ENCODE results near the gene SPCS2. TPM values are rescaled to one million over a fixed set of nuclear protein-coding genes. Genes with fewer than 3 reads are reported as not detected.

Gene SPCS2
- polyA plus RNA-seq, 2 of the 4 experiments (the other 2 are of a cell fraction): 233 to 391 TPM

GRCh38 chr11:74981888-74982287 is 32.8 kb downstream of the SPCS2 start:
- no peak for DNase-seq (ENCODE audit: low read depth in 1 of 2, low spot score in 1 of 2)
- no peaks in the 10 kb centered on the region for H3K9me3 ChIP-seq
- ChIA-PET POLR2A (no interaction called here), CTCF (interaction anchor here (1.1 to 2.6 kb wide), 4 partner anchors 10 to 267 kb away, joined by 3 to 10 read pairs (median 6); no protein-coding TSS in a partner anchor)
- H3K27ac ChIP-seq: no peak overlapping the region
- FAIRE-seq: no peak
- WGBS (ENCODE audit: missing lambda C conversion rate): 96% methylated on average over 1 of the region's 1 CpG
- TF ChIP-seq PHF8 (IDR thresholded peaks at IDR 0.05; ENCODE audit: borderline replicate concordance, low read depth) (no peak), POLR2A (IDR thresholded peaks at IDR 0.05; ENCODE audit: low read length) (no peak), BHLHE40 (IDR thresholded peaks at IDR 0.05; ENCODE audit: low read depth, low read length) (no peak)
- H3K4me1 ChIP-seq: no peaks in the 10 kb centered on the region
- no peak for ATAC-seq
- no peak overlapping the region for H3K4me3 ChIP-seq
- H3K4me2 ChIP-seq: no peak overlapping the region

DNA sequence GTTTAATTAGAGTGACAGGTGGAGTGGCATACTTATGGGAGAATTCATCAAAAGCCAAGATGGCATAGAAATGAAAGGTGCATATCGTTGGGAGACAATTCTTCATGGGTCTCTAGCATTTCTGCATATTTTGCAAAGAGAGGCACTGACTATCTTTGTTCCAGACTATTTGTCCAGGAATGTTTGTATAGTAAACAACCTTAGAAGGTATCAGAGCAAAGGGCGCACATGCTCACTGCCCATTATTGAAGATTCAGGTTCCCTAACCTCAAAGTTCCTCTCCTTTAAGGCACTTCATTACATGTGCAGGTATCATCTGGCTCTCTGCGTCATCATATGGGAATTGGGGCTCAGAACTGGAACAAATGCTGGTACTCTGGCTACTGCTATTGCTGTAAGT is 35.0 kb downstream of the SPCS2 start:
- no peak for FAIRE-seq
- no peak overlapping the region for H3K4me3 ChIP-seq
- ChIA-PET POLR2A (no interaction called here), CTCF (no interaction called here)
- TF ChIP-seq JUN (IDR thresholded peaks at IDR 0.05) (no peak), TFCP2L1 (CRISPR knock-in tag; IDR thresholded peaks at IDR 0.05) (no peak)
- no peak for DNase-seq (ENCODE audit: low read depth in 1 of 2, low spot score in 1 of 2)
- H3K27ac ChIP-seq: no peak overlapping the region
- H3K4me1 ChIP-seq: 0 out of 3 replicates have a peak, but pooled peaks cover 3% of the 10 kb centered on the region
- no peak overlapping the region for H3K4me2 ChIP-seq
- no peak for ATAC-seq
- 89% methylated on average over 3 of the region's 3 CpGs for WGBS (ENCODE audit: missing lambda C conversion rate)
- no peaks in the 10 kb centered on the region for H3K9me3 ChIP-seq

DNA sequence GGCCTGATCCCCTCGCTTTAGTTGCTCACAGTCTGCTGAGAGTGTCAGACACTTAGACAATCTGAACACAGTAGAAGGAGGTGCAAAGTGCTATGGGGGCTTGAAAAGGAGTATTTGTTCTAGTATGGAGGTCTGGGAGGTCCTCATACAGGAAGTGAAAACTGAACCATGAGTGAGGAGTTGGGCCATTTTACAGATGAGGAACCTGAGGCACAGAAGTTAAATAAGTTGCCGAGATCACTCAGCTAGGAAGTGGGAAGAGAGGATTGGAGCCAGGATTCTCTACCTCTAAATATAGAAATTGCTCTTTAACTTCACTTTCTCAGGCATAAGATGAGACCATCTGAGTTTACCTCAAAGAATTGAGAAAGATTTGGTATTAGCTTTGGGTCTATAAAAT is 35.7 kb downstream of the SPCS2 start:
- CTCF ChIA-PET: interaction anchor here (1.3 kb wide), 1 partner anchor 424 kb away, joined by 3 read pairs; no protein-coding TSS in a partner anchor
- TF ChIP-seq EHF (CRISPR knock-in tag; IDR thresholded peaks at IDR 0.05) (no peak), HEYL (CRISPR knock-in tag; IDR thresholded peaks at IDR 0.05) (no peak), ESRRA (IDR thresholded peaks at IDR 0.05; ENCODE audit: borderline replicate concordance, low read length) (no peak), BHLHE40 (IDR thresholded peaks at IDR 0.05; ENCODE audit: low read depth, low read length) (no peak), RARB (CRISPR knock-in tag; IDR thresholded peaks at IDR 0.05) (no peak), FOXS1 (CRISPR knock-in tag; IDR thresholded peaks at IDR 0.05) (no peak), PBX3 (IDR thresholded peaks at IDR 0.05) (no peak), POLR2AphosphoS2 (conservative IDR thresholded peaks at IDR 0.05; ENCODE audit: low read length) (no peak), RNF2 (IDR thresholded peaks at IDR 0.05; ENCODE audit: borderline replicate concordance, low read depth) (no peak), ATOH8 (CRISPR knock-in tag; IDR thresholded peaks at IDR 0.05; ENCODE audit: low read depth) (no peak), EP300 (IDR thresholded peaks at IDR 0.05) (no peak), MYC (IDR thresholded peaks at IDR 0.05; ENCODE audit: borderline replicate concordance, low read length) (no peak), JUN (IDR thresholded peaks at IDR 0.05) (no peak), HOXB5 (CRISPR knock-in tag; IDR thresholded peaks at IDR 0.05) (no peak), HMGXB4 (CRISPR knock-in tag; IDR thresholded peaks at IDR 0.05; ENCODE audit: borderline replicate concordance) (no peak)
- TF ChIP-seq, protein P1, sequence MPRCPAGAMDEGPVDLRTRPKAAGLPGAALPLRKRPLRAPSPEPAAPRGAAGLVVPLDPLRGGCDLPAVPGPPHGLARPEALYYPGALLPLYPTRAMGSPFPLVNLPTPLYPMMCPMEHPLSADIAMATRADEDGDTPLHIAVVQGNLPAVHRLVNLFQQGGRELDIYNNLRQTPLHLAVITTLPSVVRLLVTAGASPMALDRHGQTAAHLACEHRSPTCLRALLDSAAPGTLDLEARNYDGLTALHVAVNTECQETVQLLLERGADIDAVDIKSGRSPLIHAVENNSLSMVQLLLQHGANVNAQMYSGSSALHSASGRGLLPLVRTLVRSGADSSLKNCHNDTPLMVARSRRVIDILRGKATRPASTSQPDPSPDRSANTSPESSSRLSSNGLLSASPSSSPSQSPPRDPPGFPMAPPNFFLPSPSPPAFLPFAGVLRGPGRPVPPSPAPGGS (IDR thresholded peaks at IDR 0.05): no peak
- TF ChIP-seq, protein P2, sequence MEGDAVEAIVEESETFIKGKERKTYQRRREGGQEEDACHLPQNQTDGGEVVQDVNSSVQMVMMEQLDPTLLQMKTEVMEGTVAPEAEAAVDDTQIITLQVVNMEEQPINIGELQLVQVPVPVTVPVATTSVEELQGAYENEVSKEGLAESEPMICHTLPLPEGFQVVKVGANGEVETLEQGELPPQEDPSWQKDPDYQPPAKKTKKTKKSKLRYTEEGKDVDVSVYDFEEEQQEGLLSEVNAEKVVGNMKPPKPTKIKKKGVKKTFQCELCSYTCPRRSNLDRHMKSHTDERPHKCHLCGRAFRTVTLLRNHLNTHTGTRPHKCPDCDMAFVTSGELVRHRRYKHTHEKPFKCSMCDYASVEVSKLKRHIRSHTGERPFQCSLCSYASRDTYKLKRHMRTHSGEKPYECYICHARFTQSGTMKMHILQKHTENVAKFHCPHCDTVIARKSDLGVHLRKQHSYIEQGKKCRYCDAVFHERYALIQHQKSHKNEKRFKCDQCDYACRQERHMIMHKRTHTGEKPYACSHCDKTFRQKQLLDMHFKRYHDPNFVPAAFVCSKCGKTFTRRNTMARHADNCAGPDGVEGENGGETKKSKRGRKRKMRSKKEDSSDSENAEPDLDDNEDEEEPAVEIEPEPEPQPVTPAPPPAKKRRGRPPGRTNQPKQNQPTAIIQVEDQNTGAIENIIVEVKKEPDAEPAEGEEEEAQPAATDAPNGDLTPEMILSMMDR (IDR thresholded peaks at IDR 0.05): no peak
- TF ChIP-seq, protein P3, sequence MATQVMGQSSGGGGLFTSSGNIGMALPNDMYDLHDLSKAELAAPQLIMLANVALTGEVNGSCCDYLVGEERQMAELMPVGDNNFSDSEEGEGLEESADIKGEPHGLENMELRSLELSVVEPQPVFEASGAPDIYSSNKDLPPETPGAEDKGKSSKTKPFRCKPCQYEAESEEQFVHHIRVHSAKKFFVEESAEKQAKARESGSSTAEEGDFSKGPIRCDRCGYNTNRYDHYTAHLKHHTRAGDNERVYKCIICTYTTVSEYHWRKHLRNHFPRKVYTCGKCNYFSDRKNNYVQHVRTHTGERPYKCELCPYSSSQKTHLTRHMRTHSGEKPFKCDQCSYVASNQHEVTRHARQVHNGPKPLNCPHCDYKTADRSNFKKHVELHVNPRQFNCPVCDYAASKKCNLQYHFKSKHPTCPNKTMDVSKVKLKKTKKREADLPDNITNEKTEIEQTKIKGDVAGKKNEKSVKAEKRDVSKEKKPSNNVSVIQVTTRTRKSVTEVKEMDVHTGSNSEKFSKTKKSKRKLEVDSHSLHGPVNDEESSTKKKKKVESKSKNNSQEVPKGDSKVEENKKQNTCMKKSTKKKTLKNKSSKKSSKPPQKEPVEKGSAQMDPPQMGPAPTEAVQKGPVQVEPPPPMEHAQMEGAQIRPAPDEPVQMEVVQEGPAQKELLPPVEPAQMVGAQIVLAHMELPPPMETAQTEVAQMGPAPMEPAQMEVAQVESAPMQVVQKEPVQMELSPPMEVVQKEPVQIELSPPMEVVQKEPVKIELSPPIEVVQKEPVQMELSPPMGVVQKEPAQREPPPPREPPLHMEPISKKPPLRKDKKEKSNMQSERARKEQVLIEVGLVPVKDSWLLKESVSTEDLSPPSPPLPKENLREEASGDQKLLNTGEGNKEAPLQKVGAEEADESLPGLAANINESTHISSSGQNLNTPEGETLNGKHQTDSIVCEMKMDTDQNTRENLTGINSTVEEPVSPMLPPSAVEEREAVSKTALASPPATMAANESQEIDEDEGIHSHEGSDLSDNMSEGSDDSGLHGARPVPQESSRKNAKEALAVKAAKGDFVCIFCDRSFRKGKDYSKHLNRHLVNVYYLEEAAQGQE (IDR thresholded peaks at IDR 0.05): no peak
- TF ChIP-seq, protein P4, sequence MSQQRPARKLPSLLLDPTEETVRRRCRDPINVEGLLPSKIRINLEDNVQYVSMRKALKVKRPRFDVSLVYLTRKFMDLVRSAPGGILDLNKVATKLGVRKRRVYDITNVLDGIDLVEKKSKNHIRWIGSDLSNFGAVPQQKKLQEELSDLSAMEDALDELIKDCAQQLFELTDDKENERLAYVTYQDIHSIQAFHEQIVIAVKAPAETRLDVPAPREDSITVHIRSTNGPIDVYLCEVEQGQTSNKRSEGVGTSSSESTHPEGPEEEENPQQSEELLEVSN (IDR thresholded peaks at IDR 0.05; ENCODE audit: borderline replicate concordance, low read depth): no peak

More for the DNA sequence above, 35.7 kb downstream of the SPCS2 start:
- peaks cover 7% of the 10 kb centered on the region; the same call in 2 of the 3 replicates for H3K4me1 ChIP-seq
- no peaks in the 10 kb centered on the region for H3K9me3 ChIP-seq
- no peak for FAIRE-seq
- DNase-seq (ENCODE audit: low read depth in 1 of 2, low spot score in 1 of 2): no peak
- POLR2A ChIA-PET: no interaction called here
- WGBS (ENCODE audit: missing lambda C conversion rate): 84% methylated on average over 2 of the region's 2 CpGs
- H3K4me3 ChIP-seq: no peak overlapping the region
- no peak overlapping the region for H3K4me2 ChIP-seq
- no peak overlapping the region for H3K27ac ChIP-seq
- no peak for ATAC-seq
